Epithelial cell of esophagus (primary cell): ENCODE measurements around the gene ASB10.

ENCODE experiments used
- DNase-seq: peaks from one replicate; pipeline ENCODE4 v3.0.0; 2010; ENCODE audit warnings: low read depth
- H3K4me3 ChIP-seq: 2 replicates; pipeline ENCODE4 v1.5.1; 2011; ENCODE audit warnings: mild to moderate bottlenecking, low read length, control low read depth
- CTCF ChIP-seq: IDR thresholded peaks from 2 replicates; pipeline ENCODE4 v1.5.1; 2011; ENCODE audit warnings: low read depth, mild to moderate bottlenecking, low read length, control low read depth, inconsistent platforms; ENCODE audit not compliant: insufficient read depth; ENCODE audit errors: missing control alignments

Gene ASB10

GRCh38 chr7:151135866-151136843 is 50.9 kb downstream of the ASB10 start:
- H3K4me3 ChIP-seq = no peak overlapping the region
- no peak for TF ChIP-seq CTCF
- no peak for DNase-seq

GRCh38 chr7:151135525-151135845 is 51.6 kb downstream of the ASB10 start:
- TF ChIP-seq CTCF = no peak
- DNase-seq = no peak
- H3K4me3 ChIP-seq = no peak overlapping the region

- no peak for DNase-seq
- TF ChIP-seq CTCF = no peak
- H3K4me3 ChIP-seq = no peak overlapping the region
Observed at GRCh38 chr7:151134743-151135524, 52.1 kb downstream of the ASB10 start.

GRCh38 chr7:151133986-151134742 is 52.9 kb downstream of the ASB10 start:
- DNase-seq = no peak
- TF ChIP-seq CTCF = no peak
- H3K4me3 ChIP-seq = no peak overlapping the region

- DNase-seq = no peak
- no peak overlapping the region for H3K4me3 ChIP-seq
- no peak for TF ChIP-seq CTCF
Observed at GRCh38 chr7:151133266-151133985, 53.6 kb downstream of the ASB10 start.
